NCI-H1436 (cell line): ENCODE data around the gene PTPRR.
A peak's percentile ranks its signal among the peaks of the same experiment; 100 is the strongest.

Source experiments
- DNase-seq: peaks from one replicate; lab custom pipeline; 2025; lab: John Stamatoyannopoulos, UW

The PTPRR gene

DNA sequence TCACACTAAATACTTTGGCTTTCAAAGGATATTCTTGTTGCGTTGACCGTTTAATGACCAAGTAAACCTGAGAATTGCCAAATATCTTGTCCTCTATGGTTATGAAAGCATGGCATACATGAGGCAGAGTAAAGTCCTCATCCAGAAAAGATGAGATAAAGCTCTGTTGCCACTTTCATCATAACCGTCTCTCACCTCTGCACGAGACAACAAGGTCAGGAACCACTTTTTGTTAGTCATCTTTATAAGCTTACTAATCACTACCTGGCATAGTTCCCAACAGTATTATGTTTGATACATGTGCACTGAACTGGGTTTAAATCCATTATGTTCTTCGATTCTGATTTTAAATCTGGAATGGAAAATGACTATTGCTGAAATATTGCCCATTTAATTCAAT is 314.6 kb downstream of the PTPRR start:
- DNase-seq, result no peak

GRCh38 chr12:70604662-70605061 is 315.9 kb downstream of the PTPRR start:
- DNase-seq, result no peak

GRCh38 chr12:70603044-70603443 is 317.5 kb downstream of the PTPRR start:
- no peak for DNase-seq

- DNase-seq, result no peak
Measured at GRCh38 chr12:70598467-70599193, 321.9 kb downstream of the PTPRR start.

DNA sequence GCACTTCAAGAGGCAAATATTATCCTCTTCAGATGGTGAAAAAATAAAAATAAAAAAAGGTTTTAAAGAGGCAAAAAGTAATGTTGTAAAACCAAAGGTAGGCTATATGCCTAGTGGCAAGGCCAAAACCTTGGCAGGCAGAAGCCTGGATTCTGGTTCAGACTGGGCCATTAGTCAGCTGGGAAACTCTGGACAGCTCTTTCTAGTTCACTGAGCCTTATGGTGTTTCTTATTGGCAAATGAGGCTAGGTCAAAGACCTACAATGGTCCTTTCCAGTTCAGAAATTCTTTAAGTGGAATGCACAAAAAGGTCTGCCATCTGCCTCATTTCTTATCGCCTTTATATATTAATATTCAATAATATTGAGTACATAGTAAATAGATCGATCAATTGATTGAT is 327.9 kb downstream of the PTPRR start:
- DNase-seq, result no peak

DNA sequence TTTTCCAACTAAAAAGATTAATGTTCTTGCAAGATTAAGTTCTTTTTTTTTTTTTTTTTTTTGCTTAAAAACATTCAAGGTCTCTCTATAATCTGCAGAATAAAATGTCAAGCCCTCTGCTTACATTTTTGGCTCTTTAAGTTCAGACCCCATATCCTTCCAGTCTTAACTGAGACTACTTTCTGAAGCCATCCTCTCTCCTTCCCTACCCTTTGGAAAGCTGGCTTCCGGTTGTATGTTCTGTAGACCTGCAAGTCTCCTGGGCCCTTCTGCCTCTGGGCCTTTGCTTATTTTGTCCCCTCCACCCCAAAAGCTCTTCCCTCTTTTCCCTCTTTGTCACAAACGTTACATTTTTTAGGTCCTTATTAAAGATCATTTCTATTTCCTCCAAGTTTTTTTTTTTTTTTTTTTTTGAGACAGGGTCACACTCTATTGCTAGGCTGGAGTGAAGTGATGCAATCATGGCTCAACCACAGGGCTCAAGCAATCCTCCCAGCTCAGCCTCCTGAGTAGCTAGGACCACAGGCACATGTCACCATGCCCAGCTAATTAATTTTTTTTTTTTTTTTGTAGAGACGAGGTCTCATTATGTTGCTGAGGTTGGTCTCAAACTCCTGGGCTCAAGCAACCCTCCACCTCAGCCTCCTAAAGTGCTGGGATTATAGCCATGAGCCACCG is 329.9 kb downstream of the PTPRR start:
- no peak for DNase-seq

DNA sequence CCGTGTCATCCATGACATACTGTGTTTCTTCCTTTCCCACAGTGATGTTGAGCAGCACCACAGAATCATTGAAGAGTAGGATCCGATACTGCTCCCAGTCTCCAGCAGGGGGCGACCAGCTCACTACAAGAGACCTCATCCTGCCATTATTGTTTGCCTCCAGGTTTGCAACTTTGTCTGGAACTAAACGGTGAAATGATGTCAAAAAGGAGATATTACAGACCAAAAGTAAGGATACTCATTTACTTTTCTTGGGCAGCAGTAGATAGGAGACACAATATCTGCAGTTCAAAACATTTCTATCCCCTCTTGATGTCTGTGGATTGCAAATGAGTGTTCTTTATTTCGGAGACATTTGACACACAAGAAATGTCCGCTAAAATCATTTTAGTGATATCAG is 330.5 kb downstream of the PTPRR start:
- DNase-seq, result peak; percentile 61
